Suprapubic skin (tissue), 4 donors: Measurements from ENCODE around the gene NMB. TPM values are rescaled to one million over a fixed set of nuclear protein-coding genes. Genes with fewer than 3 reads are reported as not detected.

ENCODE experiments used
- total RNA-seq, 4 donors: library from RNA; depleted of rRNA; stranded (reverse); fragments of >200 nt; gene quantifications; one replicate each; pipeline ENCODE4 v1.1.0, GENCODE V29; 2016

The NMB gene
- total RNA-seq, 4 donors from 2014 or later, result 2.2 to 6.7 (median 3.5) TPM

Other genes starting within 250 kb of the NMB start
- 1 to 10 TPM; 2.5 to 8.6 (median 5.3) TPM for gene ZSCAN2, start 57.2 kb downstream of the NMB start, total RNA-seq
- gene WDR73, start 3.9 kb downstream of the NMB start, total RNA-seq, result 10 to 100 TPM; 16.0 to 39.9 (median 27.2) TPM
- gene SEC11A, start 57.9 kb upstream of the NMB start, total RNA-seq, result 10 to 100 TPM; 44.3 to 52.9 (median 47.3) TPM
- gene ZNF592, start 90.4 kb upstream of the NMB start, total RNA-seq, result 10 to 100 TPM; 23.1 to 37.2 (median 30.7) TPM
- 1 to 10 TPM in 2 of 4 donors, under 1 TPM in 2; 0.42 to 7.5 (median 1.1) TPM for gene ALPK3, start 159.2 kb upstream of the NMB start, total RNA-seq
- gene SLC28A1, start 226.5 kb upstream of the NMB start, total RNA-seq, result not detected